HG02588 (cell line): ENCODE measurements around the gene ARRB2.
"Not testable (repeated sequence)": the region's sequence is repeated elsewhere in the genome, so short reads cannot be mapped to it uniquely, and the experiment has no call there.

Source experiments
- ATAC-seq: cut with Tn5 transposase; IDR thresholded peaks from one replicate; pipeline ENCODE4 v1.9.1; 2021; ENCODE audit warnings: mild to moderate bottlenecking, moderate library complexity; ENCODE audit not compliant: unreplicated experiment

ARRB2 gene

GRCh38 chr17:4709794-4710692 lies at the start of gene ARRB2:
Gene ARRB2, plus strand, starts transcription at chr17:4710632. Its CDS starts 90 bp downstream, at chr17:4710722.
- ATAC-seq, result peak; percentile 80

- no peak for ATAC-seq
Observed at GRCh38 chr17:4663711-4664110, 46.7 kb upstream of the ARRB2 start.

GRCh38 chr17:4664230-4664629 lies 46.2 kb upstream of the ARRB2 start:
- no peak for ATAC-seq

- no peak for ATAC-seq
Observed at GRCh38 chr17:4665027-4665426, 45.4 kb upstream of the ARRB2 start.

DNA sequence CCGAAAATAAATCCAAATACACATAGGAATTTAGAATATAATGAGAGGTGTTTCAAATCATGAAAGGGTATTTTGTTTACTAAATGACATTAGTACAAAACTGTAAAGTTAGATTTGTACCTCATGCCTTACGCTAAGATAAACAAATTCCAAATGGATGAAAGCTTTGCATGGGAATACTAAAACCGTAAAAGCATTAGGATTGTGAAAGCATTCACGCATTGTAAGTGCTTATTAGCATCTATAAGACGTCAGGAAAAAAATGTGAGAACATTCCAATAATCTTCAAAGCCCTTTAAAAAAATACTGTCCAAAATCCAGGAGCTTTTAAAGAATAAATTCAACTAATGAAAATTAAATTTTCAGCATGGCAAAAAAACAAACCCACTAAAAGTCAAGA lies 44.1 kb upstream of the ARRB2 start:
- no peak for ATAC-seq

- no peak for ATAC-seq
Observed at GRCh38 chr17:4667166-4667565, 43.3 kb upstream of the ARRB2 start.

GRCh38 chr17:4672055-4672630 lies 38.3 kb upstream of the ARRB2 start:
- no peak for ATAC-seq

DNA sequence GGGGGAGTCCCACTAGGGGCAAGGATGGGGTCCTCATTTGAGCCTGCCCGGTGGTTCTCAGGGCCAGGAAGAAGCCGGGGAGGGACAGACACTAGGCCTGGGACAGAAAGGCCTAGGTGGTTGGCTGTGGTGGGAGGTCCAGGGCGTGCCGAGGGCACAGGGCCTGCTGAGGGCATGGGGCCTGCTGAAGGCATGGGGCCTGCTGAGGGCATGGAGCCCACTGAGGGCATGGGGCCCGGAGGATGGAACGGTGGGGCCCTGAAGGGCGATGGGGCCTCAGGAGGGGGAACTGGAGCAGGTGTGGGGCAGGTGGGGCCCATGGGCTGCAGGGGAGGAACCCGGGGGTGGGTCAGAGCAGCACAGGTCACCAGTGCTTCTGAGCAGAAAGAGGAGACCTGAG lies 37.7 kb upstream of the ARRB2 start:
- no peak for ATAC-seq

GRCh38 chr17:4673169-4673568 lies 37.3 kb upstream of the ARRB2 start:
- ATAC-seq, result no peak

GRCh38 chr17:4673986-4674684 lies 36.3 kb upstream of the ARRB2 start:
- no peak for ATAC-seq

- no peak for ATAC-seq
Observed at GRCh38 chr17:4674685-4674998, 35.8 kb upstream of the ARRB2 start.

DNA sequence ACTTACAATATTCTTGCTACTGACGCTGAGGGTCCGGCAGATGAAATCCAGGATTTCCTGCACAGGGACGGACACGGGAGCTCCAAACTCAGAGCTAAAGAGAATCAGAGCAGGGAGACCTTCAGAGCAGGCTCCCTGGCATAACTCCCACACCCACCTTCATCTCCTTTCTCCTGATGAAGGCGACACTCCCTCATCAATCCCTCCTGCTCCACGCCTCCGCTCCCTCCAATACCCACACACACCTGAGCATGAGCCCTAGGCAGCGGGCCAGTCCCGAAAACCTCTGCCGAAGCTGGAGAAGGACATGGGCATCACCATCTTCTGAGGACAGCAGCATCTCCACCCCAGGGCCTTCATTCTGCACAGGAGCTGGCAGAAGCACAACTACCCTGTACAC lies 34.6 kb upstream of the ARRB2 start:
- ATAC-seq, result no peak

DNA sequence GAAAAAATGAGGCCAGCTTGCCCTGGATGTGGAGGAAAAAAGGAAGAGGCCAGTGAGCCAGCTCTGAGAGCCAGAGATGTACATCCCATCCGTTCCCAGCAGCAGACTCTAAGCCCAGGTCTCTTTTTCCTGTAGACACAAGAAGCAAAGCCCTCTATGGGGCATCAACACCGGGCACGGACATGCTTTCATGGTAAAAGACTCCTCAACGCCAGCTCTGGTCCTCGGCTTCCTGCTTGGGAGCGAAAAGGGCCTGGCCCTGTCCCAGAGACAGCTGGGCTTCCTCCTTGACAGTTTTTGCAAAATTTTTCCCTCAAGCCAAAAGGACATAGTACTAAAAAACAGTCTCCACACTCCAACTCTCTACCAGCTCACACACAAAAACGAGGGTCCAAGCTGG lies 33.6 kb upstream of the ARRB2 start:
- ATAC-seq, result no peak

DNA sequence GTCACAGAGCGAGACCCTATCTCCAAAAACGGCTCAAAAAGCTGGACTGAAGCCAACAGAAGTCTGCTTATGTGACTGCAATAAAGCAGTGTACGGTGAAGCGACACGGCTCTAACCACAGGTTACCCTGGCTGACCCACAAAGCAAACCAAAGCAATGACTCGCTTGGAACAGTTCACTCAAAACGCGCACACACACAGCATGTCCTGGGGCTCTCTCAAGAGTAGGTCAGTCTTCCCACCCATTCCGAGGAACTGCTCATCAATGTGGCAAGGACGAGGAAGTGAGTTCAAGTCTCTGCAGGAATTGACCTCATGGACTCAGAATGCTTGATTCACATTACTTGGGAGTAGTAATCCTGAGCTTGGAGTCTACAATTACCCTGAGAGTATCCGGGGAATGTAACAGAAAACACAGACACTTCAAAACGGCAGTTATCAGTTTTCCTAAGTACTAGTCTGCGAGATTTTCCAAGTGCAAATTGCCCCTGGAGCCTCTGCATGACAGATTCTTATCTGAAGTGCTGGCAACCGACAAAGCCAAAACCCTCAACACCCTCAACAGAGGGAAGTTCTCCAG lies 31.9 kb upstream of the ARRB2 start:
- no peak for ATAC-seq

DNA sequence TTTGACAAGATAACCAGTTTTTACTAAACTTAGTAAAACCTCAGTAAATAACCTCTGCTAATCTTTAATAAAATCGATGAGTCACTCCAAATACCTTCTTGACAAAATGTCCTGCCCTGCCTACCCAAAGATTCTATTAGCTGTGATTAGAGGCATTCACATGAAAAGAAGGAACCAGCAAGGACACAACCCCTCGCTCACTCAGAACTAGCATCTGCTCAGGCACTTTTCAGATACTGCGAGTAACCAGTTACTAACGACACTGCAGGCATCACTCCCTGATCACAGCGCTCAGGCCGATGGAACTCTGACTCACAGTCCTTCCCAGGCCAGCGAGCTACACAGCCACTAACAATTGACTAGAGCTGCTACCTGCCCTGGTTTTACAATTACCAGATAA lies 30.8 kb upstream of the ARRB2 start:
- no peak for ATAC-seq

DNA sequence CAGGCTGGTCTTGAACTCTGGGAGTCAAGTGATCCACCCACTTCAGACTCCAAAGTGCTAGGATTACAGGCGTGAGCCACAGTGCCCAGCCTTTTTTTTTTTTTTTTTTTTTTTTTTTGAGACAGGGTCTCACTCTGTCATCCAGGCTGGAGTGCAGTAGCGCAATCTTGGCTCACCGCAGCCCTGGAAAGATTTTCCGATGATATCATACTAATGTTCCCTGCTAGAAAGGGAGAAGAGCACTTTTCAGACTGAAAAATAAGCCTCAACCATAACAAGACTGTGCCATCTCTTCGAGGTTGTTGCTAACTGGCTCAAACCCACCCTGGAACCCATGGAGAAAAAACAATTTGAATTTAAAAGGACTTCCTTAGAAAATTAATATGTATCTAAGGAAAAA lies 26.7 kb upstream of the ARRB2 start:
- ATAC-seq, result not testable (repeated sequence)

DNA sequence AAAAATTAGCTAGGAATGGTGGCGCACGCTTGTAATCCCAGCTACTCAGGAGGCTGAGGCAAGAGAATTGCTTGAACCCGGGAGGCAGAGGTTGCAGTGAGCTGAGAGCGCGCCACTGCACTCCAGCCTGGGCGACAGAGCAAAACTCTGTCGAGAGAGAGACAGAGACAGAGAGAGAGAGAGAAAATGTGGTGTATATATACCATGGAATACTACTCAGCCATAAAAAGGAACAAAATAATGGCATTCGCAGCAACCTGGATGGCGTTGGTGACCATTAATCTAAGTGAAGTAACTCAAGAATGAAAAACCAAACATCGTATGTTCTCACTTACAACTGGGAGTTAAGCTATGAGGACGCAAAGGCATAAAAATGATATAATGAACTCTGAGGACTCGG lies 20.6 kb upstream of the ARRB2 start:
- ATAC-seq, result not testable (repeated sequence)

DNA sequence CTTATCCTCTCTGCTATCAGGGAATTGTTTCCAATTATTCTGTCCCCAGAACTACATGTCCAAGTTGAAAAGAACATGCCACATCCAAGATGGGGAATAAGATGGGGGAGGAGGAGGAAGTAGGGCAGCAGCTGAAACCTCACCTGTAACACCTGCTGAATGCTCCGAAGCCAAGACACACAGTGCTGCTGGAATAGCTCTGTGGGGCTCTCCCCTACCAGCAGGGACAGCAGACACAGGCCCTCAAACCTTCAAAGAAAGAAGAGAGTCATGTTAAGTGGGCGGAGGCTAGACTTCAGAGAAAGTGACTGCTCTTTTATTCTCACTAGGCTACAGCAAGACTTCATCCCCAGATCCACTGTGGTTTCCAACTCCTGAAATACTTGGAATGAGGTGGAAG lies 19.7 kb upstream of the ARRB2 start:
- no peak for ATAC-seq

- ATAC-seq, result no peak
Observed at GRCh38 chr17:4691686-4692085, 18.7 kb upstream of the ARRB2 start.

DNA sequence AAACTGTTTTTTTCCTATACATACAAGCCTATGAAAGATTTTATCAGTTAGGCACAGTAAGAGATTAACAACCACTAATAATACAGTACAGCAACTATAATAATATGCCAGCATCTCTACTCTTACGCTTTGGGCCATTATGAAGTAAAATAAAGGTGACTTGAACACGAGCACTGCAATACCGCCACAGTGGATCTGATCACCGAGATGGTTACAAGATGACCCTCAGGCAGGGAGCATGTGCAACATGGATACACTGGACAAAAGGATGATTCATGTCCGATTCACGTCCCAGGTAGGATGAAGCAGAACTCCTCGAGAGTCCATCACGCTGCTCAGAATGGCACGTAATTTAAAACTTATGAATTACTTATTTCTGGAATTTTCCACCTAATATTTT lies 17.0 kb upstream of the ARRB2 start:
- ATAC-seq, result no peak

- no peak for ATAC-seq
Observed at GRCh38 chr17:4696437-4696805, 14.0 kb upstream of the ARRB2 start.
